GM18873 (cell line): ENCODE results near the gene EMC6.

Source experiments
- ATAC-seq: cut with Tn5 transposase; IDR thresholded peaks from one replicate; pipeline ENCODE4 v1.9.1; 2021; ENCODE audit warnings: mild to moderate bottlenecking, moderate library complexity, moderate number of reproducible peaks; ENCODE audit not compliant: unreplicated experiment, low FRiP score

Gene EMC6

DNA sequence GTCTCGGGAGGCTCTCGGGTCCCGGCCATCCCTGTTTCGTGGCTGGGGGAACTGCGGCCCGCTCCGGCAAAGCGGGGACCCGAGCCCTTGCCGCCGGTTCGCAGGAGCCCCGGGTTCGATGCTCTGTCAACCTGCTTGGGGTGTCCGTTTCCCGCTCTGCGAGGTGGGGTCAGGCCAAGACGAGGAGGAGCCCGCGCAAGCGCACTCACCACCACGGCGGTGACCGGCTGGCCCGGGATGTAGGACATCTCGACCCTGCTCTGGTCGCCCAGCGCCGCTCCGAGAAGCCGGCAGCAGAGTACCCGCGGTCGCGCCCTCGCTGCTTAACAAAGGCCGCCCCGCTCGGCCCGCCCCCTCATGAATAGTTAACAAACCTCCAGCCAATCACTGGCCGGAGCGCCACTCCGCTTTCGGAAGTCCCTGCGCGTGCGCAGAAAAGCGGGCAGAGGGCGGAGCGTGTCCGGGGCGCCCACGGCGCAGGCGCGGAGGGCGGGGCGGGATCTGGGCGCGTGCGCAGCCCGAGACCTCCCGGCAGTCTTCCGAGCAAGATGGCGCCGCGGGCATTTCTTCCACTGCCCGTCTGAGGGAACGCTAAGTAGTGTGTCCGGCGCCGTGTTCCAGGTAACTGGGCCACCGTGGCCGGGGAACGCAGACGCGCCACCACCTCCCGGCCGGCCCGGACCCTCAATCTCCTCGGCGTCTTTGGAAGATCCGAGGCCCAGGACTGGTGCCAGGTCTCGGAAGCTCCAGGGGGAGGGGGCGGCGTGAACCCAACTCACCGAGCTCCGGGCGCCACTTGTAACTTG lies at the start of gene EMC6, which contains the start of gene TAX1BP3:
Gene EMC6, plus strand, starts transcription at position 534 of the 806 bp plus-strand sequence. CDS start 335 bp downstream, outside the sequence.
Gene TAX1BP3, minus strand, starts transcription at position 300 of the 806 bp plus-strand sequence. Its CDS starts 52 bp downstream, at position 248.
- ATAC-seq = peak; percentile 74

DNA sequence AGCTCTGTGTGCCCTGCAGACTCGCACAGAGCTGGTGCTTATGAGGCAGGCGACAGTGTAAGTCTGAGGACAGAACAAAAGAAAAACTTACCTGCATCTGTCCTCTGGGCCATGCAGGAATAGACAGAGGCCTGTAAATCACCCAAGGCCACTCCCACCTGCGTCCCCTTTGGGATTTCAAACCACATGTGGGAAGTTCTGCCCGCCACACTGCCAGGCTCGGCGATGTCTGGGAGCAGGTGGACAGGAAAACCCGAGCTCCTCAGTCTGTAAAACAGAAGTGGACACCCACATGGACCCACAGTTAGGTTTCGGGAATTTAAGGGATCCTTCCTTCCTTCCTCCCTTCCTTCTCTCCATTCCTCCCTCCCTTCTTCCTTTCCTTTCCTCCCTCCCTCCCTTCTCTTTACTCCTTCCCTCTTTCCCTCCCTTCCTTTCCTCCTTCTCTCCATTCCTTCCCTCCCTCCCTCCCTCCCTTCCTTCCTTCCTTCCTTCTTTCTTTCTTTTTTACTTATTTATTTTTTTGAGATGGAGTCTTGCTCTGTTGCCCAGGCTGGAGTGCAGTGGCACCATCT lies 47.4 kb upstream of the EMC6 start:
- ATAC-seq = no peak

DNA sequence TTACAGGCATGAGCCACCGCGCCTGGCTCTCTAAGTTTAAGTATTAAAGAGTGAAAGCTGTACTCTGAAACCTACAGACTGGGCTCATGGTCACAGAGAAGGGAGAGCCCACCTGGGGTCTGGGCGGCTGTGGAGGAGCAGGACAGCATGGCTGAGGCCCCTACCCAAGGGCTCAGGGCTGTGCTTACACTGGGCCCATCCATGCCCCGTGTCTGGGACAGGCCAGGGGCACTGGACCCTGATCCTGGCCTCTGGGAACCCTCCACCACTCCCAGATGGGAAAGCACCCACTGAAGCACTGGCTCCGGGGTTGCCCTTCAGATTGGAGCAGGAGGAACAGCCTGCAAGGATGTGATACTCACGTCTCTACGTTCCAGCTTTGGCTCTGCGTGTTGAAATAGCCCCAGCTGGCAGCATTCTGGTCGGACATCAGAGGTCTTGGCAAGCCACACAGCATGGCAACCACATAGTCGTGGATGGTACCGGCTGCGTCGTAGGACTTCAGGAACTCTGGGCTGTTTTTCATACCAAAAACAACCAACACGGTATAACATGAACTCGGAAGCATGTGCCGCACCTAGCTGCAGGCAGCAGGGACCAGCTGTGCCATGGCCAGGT lies 45.5 kb upstream of the EMC6 start:
- no peak for ATAC-seq

DNA sequence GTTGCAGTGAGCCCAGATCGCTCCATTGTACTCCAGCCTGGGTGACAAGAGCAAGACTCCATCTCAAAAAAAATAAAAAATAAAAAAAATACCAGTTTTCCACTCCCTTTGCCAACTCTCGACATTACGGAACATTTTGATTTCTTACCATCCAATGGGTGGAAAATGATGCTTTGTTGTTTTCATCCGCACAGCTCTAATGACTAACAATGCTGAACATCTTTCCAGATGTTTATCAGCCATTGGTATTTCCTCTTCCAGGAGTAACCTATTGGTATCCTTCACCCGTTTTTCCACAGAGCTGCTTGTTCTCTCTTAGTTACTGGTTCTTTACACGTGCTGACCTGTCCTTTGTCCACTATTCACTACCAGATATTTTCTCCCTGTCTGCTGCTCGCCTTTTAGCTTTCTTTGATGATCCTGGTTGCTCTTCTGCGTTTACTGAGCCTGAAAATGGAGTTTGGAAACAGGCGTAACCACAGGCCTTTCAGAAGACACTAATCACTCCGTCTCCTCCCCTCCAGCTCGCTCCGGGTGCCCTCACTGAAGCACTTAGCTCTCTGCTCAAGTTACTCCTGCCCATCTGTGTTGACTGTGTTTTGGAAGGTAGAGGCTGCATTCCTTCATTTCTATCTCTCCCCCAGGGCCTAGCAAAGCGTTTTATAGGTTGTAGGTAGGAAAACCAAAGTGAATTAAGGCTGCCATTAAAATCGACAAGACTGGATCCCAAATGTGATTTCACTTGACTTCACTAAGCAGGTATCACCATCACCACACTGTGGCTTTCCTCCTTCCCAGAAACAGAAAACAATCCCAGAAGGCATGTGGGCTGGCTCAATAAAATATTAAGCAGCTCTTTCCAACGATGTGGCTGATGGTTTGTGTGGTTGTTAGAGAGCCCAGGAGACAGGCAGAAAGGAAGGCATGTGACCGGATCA lies 41.5 kb upstream of the EMC6 start:
- no peak for ATAC-seq

DNA sequence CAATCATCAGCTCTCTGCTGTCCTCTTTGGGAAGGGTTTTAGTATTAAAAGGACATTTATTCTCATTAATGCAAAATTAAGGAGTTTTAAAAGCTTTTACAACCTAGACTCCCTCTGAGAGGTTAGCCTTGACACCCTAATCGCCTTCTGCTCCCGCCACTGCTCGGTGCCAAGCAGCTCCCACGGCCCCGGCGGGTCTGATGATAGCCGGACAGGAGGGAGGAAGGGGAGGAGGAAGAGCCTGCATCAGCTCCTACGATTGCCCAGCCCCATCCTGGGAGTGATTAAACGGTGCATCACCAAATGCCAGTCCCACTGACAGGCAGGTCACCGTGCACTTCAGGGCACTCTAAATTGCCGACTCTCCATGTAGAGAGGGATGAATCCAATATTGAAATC lies 40.8 kb upstream of the EMC6 start:
- no peak for ATAC-seq

DNA sequence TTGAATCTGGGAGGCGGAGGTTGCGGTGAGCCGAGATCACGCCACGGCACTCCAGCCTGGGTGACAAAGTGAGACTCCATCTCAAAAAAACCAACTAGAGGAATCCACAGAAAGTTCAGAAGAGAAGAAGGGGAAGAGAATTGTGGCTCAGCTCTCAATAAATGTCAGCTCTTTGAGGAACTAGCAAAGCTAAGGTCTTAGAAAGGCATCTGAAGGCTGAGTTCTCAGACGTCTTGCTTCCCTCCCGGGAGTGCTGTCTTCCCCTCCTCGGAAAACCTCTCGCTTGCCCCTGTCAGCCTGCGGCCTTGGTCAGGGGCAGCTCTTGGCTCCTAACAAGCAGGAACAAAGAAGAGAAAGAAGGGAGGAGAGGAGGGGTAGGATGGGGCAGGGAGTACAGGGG lies 37.8 kb upstream of the EMC6 start:
- no peak for ATAC-seq

DNA sequence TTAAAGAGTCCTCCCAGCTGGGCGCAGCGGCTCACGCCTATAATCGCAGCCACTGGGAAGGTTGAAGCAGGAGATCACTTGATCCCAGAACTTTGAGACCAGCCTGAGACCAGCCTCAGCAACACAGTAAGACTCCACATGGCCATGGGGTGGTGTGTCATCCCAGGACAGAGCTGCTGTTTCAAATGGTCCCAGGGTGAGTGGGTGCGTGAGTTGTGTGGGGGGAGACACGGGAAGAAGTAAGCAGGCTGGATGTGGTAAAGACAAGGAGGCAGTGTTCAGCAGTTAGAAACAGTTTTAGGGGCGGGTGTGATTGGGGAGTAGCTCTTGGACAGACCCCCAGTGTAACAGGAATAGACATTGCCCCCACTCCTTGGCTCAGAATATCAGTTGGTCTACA lies 36.3 kb upstream of the EMC6 start:
- ATAC-seq = no peak

DNA sequence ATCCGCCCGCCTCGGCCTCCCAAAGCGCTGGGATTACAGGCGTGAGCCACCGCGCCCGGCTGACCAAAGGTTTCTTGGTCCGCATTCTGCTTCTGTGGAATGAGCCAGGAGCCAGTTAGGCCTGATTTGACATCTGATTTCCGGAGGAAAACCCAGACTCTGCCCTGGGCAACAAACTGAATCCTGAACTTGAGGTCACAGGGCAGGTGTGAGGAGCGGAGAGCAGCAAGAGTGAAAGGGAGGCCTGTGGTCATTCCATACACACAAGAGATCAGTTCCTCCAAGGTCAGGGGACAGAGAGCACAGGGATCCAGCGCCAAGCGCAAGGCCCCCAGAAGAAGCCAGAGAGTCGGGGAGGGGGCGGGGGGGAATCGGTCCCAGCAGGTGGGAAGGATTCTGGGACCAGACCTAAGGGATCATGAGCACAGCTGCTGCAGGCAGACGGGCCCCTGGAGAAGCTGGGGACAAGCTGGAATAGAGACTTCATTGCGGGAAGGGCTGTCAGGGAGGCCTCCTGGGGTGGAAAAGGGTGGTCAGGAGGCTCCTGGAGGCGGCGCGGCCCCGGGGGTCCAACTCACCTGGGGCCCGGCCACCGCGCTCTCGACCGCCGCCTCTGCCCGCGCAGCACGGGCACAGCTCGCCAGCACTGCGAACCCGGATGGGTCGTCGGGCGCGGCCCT lies 33.0 kb upstream of the EMC6 start:
- ATAC-seq = no peak

DNA sequence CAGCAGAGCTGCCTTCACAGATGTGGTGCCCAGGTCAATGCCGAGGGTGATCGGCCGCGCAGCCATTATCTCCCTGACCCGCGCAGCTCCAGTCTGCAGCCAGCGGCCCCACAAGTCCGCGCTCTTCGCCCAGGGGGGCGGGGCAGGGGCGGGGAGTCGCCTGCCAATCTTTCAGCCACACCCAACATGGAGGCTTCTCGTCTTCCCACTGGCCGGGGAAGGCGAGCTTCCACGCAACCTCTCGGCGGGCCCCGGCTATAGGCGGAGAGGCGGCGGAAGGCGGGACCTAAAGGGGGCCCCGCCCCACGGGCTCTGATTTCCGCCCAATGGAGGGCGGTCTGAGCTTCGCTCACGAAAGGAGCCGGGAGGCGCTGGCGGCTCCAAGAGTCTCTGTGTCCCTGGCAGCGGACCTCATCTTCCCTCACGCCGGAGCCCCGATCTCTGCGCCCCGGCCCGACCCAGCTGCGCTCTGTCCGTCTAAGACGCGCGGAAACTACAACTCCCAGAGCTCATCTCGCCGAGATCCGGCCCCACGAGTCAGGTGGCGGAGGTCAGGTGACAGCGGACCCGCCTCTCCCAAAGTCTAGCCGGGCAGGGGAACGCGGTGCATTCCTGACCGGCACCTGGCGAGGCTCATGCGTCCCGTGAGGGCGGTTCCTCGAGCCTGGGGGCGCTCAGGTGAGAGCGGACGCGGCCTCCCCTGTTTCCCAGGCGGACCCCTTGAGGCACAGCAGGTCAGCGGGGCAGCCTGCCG lies 32.3 kb upstream of the EMC6 start, which contains the start of the genes CTNS and SHPK:
Gene CTNS, plus strand, starts transcription at position 607 of the 754 bp plus-strand sequence. CDS start 3,447 bp downstream, outside the sequence.
Gene SHPK, minus strand, starts transcription at position 97 of the 754 bp plus-strand sequence. Its CDS starts 31 bp downstream, at position 66.
- peak; percentile 88 for ATAC-seq

DNA sequence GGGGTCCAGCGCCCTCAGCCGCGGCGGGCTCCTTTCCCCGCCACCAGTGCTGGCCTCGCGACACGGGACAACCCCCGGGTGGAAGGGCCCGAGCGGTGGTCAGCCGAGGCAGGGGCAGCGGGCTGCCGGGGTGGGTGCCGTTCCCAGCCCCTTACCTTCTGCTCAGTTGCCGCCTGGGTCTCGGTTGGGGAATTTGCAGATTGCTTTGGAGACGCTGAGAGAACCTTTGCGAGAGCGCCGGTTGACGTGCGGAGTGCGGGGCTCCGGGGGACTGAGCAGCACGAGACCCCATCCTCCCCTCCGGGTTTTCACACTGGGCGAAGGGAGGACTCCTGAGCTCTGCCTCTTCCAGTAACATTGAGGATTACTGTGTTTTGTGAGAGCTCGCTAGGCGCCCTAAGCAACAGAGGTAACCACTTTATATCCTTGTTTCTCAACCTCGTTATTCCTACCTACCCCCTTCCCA lies 31.7 kb upstream of the EMC6 start:
- peak; percentile 11 for ATAC-seq

DNA sequence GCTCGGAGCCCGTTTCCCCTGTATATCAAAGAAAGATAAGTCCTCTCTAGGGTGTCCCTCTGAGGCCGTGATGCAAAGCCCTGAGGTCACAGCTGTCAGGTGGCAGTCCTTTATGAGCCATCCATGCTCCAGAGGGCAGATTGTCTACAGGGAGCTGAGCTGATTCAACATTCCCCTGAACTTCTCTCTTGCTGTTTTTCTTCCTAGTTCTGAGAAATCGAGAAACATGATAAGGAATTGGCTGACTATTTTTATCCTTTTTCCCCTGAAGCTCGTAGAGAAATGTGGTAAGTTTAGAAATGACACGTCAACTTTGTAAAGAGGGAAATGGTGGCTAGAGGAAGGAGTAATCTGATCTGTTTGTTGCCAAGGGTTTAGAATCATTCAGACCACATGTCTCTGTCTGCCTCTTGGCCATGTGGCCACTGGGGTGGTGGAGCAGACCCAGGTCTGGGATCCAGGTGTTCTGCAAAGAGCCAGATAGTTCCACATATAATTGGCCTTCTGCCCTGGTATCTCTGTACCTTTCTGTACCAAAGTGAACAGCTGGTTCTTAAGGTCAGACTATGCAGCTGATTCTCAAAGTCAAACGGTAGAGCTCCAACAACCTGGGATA lies 28.5 kb upstream of the EMC6 start:
- no peak for ATAC-seq

DNA sequence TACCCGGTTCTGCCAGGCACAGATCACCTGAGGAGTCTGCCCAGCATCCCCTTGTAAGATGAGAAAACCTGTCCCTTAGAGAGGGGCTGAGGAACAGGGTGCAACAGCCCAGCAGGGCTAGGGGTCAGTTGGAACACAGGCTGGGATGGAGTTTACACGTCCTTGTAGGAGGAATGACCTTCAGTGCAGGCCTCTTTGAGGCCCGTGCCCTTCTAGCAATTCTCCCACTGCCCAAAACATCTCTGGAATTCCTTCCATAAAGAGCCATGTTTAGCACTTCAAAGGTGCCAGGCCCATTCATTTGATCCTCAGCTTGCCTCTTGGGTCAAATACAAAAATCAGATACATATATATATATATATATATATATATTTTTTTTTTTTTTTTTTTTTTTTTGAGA lies 27.6 kb upstream of the EMC6 start:
- no peak for ATAC-seq

DNA sequence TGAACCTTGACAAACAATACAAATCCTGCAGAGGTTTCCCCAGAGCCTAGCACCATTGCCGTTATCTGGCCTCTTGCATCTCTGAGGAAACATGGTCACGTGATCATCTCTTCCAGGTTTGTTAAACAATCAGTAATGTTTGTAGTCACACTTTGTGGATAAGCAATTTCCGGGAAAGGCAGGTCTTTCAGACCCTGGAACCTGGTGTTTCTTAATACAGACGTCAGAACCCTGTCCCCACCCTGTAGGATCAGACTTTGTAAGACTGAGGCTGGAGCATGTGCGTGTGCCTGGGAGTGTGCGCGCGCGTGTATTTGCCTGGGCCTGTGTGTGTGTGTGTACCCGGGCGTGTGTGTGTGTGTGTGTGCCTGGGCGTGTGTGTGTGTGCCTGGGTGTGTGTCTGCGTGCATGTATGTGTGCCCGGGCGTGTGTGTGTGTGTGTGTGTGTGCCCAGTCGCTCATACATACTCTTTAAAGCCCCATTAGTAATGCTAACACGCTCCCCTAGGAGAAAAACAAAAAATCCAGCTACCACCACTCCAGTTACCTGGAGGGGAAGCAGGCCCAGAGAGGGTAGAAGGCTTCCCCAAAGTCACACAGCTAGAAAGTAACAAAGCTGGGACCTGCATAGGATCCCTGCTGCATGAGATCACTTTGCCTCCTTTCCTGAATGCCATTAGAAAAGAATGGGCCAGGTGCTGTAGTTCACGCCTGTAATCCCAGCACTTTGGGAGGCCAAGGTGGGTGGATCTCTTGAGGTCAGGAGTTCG lies 26.7 kb upstream of the EMC6 start:
- no peak for ATAC-seq

DNA sequence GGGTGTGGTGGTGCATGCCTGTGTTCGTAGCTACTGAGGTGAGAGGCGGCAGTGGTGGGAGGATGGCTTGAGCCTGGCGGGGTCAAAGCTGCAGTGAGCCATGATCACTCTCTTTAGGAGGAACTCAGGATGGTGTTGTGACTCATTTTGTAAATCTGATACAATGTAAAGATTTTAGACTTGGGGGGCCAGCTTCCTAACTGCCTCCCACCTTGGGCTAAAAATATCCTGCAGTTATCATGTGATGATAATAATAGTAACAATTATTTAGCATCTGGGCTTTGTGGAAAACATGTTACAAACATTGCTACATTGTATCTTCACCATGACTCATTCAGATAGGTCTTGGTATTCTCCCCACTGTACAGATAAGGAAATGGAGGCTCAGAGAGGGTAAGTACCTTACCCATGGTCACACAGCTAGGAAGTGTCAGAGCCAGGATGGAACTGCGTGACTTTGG lies 24.7 kb upstream of the EMC6 start:
- ATAC-seq = no peak

DNA sequence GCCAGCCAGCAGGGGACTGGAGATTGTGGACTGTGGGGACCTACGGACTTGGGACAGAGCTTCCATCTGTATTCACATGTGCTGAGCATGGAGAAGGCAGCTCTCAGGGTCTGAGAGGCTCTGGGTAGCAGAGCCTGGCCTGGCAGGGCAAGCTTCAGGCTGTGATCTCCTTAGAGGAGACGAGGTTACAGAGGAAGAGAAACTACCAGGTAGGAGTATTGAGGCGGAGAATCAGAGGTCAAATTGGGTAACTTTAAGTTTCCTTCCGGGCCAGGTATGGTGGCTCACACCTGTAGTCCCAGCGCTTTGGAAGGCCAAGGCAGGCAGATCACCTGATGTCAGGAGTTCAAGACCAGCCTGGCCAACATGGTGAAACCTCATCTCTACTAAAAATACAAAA lies 23.3 kb upstream of the EMC6 start:
- no peak for ATAC-seq

DNA sequence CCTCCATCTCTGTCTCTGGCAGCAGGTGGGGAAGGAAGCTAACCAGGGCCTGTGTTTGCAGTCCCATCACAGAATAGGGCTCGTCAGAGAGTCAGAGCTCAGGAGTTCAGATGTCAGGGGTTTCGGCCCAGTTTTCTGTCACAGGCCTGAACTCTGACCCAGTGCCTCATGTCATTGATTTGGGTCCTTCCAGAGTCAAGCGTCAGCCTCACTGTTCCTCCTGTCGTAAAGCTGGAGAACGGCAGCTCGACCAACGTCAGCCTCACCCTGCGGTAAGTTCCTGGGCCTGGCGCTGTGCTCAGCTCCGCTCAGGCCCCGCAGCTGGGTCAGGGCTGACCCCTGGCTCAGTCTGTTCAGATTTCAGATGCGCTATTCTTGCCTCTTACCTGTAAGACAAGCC lies 21.4 kb upstream of the EMC6 start:
- no peak for ATAC-seq

DNA sequence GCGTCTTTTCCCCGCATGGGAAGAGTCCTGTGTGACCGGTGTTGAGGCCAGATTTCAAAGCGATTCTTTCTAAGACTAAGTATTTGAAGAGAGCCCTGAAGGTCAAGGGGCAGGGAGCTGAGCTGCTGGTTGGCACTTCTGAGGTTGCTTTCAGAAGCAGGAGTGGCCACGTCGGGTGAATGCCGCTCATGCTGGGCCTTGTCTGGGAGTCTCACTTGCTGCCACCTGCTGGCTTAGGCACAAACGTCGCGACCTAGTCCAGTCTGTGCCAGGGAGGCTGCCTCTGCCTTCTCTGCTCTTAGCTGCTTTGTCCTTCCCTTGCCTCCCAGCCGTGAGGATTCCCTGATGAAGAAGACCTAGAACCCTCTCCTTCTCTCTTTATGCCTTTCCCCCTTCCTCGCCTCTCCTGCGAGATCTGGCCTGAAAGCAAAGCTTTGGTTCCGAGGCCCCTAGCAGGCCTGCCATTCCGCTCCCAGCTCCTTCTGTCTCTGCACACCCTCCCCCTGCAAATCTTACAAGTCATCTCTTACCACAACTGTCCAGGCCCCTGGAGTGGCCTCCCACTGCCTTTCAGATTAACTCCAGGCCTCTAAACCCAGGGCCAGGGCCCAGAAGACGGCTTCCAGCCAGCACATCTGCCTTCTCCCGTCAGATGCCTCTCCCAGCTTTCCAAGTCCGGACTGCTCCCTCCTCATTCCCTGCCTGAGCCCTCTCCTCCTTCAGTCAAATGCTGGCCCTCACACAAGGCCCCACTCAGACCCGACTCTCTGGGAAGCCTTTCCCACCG lies 20.6 kb upstream of the EMC6 start:
- ATAC-seq = no peak
